Neuronal stem cell (in vitro differentiated cells): Measurements from ENCODE around the gene RTBDN.

Experiments used
- DNase-seq: peaks from one replicate; pipeline ENCODE4 v3.0.0-alpha.2; 2013; ENCODE audit warnings: low spot score
- H2AFZ ChIP-seq: one replicate; pipeline ENCODE4 v1.6.1; 2013; ENCODE audit warnings: mild to moderate bottlenecking, low read length, inconsistent platforms
- H2AK5ac ChIP-seq: 2 replicates; pipeline ENCODE4 v1.6.1; 2013; ENCODE audit warnings: low read depth, mild to moderate bottlenecking, inconsistent platforms, low read length, moderate library complexity, mixed read lengths
- H2BK120ac ChIP-seq: 2 replicates; pipeline ENCODE4 v1.6.1; 2013; ENCODE audit warnings: low read depth, mild to moderate bottlenecking, inconsistent platforms, low read length, moderate library complexity, mixed read lengths
- H2BK12ac ChIP-seq: one replicate; pipeline ENCODE4 v1.6.1; 2013; ENCODE audit warnings: low read length, inconsistent platforms
- H2BK15ac ChIP-seq: 2 replicates; pipeline ENCODE4 v1.6.1; 2013; ENCODE audit warnings: mild to moderate bottlenecking, low read length, inconsistent platforms, mixed read lengths
- H2BK5ac ChIP-seq: one replicate; pipeline ENCODE4 v1.6.1; 2013; ENCODE audit warnings: inconsistent platforms, mild to moderate bottlenecking, low read length, moderate library complexity
- H3K14ac ChIP-seq: one replicate; pipeline ENCODE4 v1.6.1; 2013; ENCODE audit warnings: low read length, inconsistent platforms
- H3K18ac ChIP-seq: 2 replicates; pipeline ENCODE4 v1.6.1; 2013; ENCODE audit warnings: low read length, inconsistent platforms
- H3K23ac ChIP-seq: 2 replicates; pipeline ENCODE4 v1.6.1; 2013; ENCODE audit warnings: low read depth, mild to moderate bottlenecking, mixed read lengths, low read length, inconsistent platforms; ENCODE audit not compliant: poor library complexity
- H3K27ac ChIP-seq: replicated peaks from 3 replicates; pipeline ENCODE4 v1.5.1; 2013; ENCODE audit warnings: low read length, inconsistent platforms
- H3K27me3 ChIP-seq, 3 experiments: 2 replicates each; pipeline ENCODE4 v1.6.1; 2013; ENCODE audit warnings: low read length in 3 of 3, mild to moderate bottlenecking in 2 of 3, inconsistent platforms in 1 of 3, low read depth in 1 of 3, mixed read lengths in 1 of 3, moderate library complexity in 1 of 3; ENCODE audit not compliant: control insufficient read depth in 3 of 3, insufficient read depth in 3 of 3
- H3K36me3 ChIP-seq, 2 donors: replicated peaks in 1 of 2; 2 replicates each; pipeline ENCODE4 v1.6.1; 2013; ENCODE audit warnings: low read length in 2 of 2; ENCODE audit not compliant: control insufficient read depth in 2 of 2, insufficient read depth in 2 of 2
- H3K4ac ChIP-seq: 2 replicates; pipeline ENCODE4 v1.6.1; 2013; ENCODE audit warnings: inconsistent platforms, mild to moderate bottlenecking, low read length, moderate library complexity
- H3K4me1 ChIP-seq, 2 donors: 1 replicate in 1 of 2; 2 replicates in 1 of 2; pipeline ENCODE4 v1.6.1; 2013; ENCODE audit warnings: low read length in 2 of 2, low read depth in 1 of 2; ENCODE audit not compliant: control insufficient read depth in 2 of 2, insufficient read depth in 1 of 2
- H3K4me2 ChIP-seq: one replicate; pipeline ENCODE4 v1.6.1; 2013; ENCODE audit warnings: mild to moderate bottlenecking, low read length, inconsistent platforms; ENCODE audit not compliant: insufficient read depth, poor library complexity, severe bottlenecking
- H3K4me3 ChIP-seq, 2 donors: 2 replicates each; pipeline ENCODE4 v1.5.1; 2013; ENCODE audit warnings: low read length in 2 of 2, mild to moderate bottlenecking in 2 of 2, inconsistent platforms in 1 of 2, moderate library complexity in 1 of 2
- H3K79me1 ChIP-seq: one replicate; pipeline ENCODE4 v1.6.1; 2013; ENCODE audit warnings: low read depth, mild to moderate bottlenecking, inconsistent platforms, low read length, moderate library complexity
- H3K9ac ChIP-seq: one replicate; pipeline ENCODE4 v1.6.1; 2013; ENCODE audit warnings: mild to moderate bottlenecking, low read depth, low read length, inconsistent platforms; ENCODE audit not compliant: poor library complexity
- H3K9me3 ChIP-seq, 2 donors: replicated peaks in 1 of 2; 2 replicates each; pipeline versions ENCODE3 to v1.6.1; 2013; ENCODE audit warnings: low read length in 2 of 2, mild to moderate bottlenecking in 2 of 2, inconsistent platforms in 1 of 2, low read depth in 1 of 2, mixed read lengths in 1 of 2, moderate library complexity in 1 of 2; ENCODE audit not compliant: control insufficient read depth in 2 of 2, insufficient read depth in 1 of 2
- H4K8ac ChIP-seq: one replicate; pipeline ENCODE4 v1.6.1; 2013; ENCODE audit warnings: low read depth, mild to moderate bottlenecking, inconsistent platforms, low read length, moderate library complexity
- H4K91ac ChIP-seq: one replicate; pipeline ENCODE4 v1.6.1; 2013; ENCODE audit warnings: low read length, low read depth, mild to moderate bottlenecking, inconsistent platforms; ENCODE audit not compliant: poor library complexity
- WGBS, 2 donors: extraction: QIAGEN DNeasy Blood & Tissue Kit; methylation state at CpG; one replicate each; pipeline ENCODE4 v1.1.7; 2013; ENCODE audit warnings: missing lambda C conversion rate in 2 of 2, mixed read lengths in 1 of 2; ENCODE audit not compliant: insufficient read length in 2 of 2, insufficient replicate concordance in 1 of 2; ENCODE audit errors: extremely low coverage in 2 of 2; 5-methylcytosine and 5-hydroxymethylcytosine counted together

RTBDN gene

DNA sequence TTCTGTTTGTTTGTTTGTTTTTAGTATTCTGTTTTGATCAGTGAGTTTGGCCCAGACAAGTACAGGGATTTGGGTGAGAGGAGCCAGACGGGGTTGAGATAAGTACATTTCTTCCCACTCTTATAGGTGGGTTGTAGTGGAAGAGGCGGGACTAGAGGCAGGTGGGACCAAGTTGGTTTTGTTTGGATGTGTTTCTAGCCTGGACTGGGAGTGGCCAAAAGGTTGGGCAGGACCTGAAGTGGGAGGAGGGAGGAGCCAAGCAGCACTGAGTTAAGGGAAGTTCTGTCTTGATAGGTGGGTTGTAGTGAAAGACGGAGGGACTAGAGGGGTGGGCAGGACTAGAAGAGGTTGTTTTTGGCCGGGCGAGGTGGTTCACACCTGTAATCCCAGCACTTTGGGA lies 37.9 kb upstream of the RTBDN start:
- Histone ChIP-seq H3K4me3 (no peak overlapping the region), H3K4me1 (peaks cover 0 to under 1% of the 10 kb centered on the region in 2 donors), H3K14ac (no peak overlapping the region), H3K4ac (no peak overlapping the region), H3K23ac (no peak overlapping the region), H3K18ac (no peak overlapping the region), H2BK120ac (no peak overlapping the region), H3K27me3 (no peaks in the 10 kb centered on the region), H4K8ac (no peak overlapping the region), H3K36me3 (peaks cover 25 to 34% of the 10 kb centered on the region in 2 donors), H2BK15ac (no peak overlapping the region), H3K79me1 (peaks cover 2% of the 10 kb centered on the region), H3K9ac (no peak overlapping the region), H2AFZ (no peak overlapping the region), H2BK12ac (no peak overlapping the region), H2AK5ac (no peak overlapping the region), H2BK5ac (no peak overlapping the region), H4K91ac (no peak overlapping the region), H3K27ac (no peak overlapping the region), H3K9me3 (peaks cover 5 to 9% of the 10 kb centered on the region in 2 donors), H3K4me2 (no peak overlapping the region)
- no CpG with 5 or more reads among the region's 5 CpGs for whole genome bisulfite sequencing, 2 donors
- no peak for DNase-seq

GRCh38 chr19:12871681-12872080 lies 37.3 kb upstream of the RTBDN start:
- no peak overlapping the region for H3K18ac ChIP-seq
- no peak overlapping the region for H3K4me3 ChIP-seq
- no peak overlapping the region for H4K8ac ChIP-seq
- peaks cover 5 to 9% of the 10 kb centered on the region in 2 donors for H3K9me3 ChIP-seq
- no peak overlapping the region for H2BK15ac ChIP-seq
- H3K9ac ChIP-seq, result no peak overlapping the region
- H3K79me1 ChIP-seq, result peaks cover 2% of the 10 kb centered on the region
- H2AK5ac ChIP-seq, result no peak overlapping the region
- no peak overlapping the region for H3K14ac ChIP-seq
- no peak overlapping the region for H2BK5ac ChIP-seq
- no peak for DNase-seq
- no peak overlapping the region for H3K4me2 ChIP-seq
- H4K91ac ChIP-seq, result no peak overlapping the region
- H3K23ac ChIP-seq, result no peak overlapping the region
- no peak overlapping the region for H2AFZ ChIP-seq
- WGBS, 2 donors, result no CpG with 5 or more reads among the region's 3 CpGs
- H3K27ac ChIP-seq, result no peak overlapping the region
- no peak overlapping the region for H3K4ac ChIP-seq
- H2BK12ac ChIP-seq, result no peak overlapping the region
- H2BK120ac ChIP-seq, result no peak overlapping the region
- peaks cover 0 to 4% of the 10 kb centered on the region in 2 donors for H3K4me1 ChIP-seq
- H3K36me3 ChIP-seq, result peaks cover 25 to 34% of the 10 kb centered on the region in 2 donors
- no peaks in the 10 kb centered on the region for H3K27me3 ChIP-seq

DNA sequence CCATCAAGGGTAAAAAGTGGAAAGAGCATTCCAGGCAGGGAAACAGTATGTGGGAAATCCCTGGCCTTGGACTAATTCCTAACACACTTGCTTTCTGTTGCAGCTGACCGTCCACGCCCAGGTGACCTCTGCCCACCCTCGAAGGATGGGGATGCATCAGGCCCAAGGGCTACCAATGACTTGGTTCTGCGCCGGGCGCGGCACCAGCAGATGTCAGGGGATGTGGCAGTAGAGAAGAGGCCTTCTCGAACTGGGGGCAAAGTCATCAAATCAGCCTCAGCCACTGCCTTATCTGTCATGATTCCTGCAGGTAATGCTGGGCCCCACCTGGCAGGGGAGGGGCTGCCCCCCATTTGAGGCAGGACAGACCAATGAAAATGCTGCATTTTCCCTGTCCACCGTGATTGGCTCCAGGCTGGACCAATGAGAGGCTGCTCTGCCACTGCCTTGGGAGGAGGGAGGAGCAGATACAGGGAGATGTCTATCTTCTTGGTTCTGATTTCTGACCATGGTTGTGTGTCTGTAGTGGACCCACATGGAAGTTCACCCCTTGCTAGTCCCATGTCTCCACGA lies 34.2 kb upstream of the RTBDN start:
- Histone ChIP-seq H3K36me3 (peaks cover 20% of the 10 kb centered on the region in 2 donors), H4K8ac (no peak overlapping the region), H2BK120ac (no peak overlapping the region), H2AFZ (no peak overlapping the region), H3K9me3 (peaks cover 5 to 7% of the 10 kb centered on the region in 2 donors), H3K4ac (no peak overlapping the region), H4K91ac (no peak overlapping the region), H3K23ac (peak overlapping the region; percentile 34), H3K27me3 (no peaks in the 10 kb centered on the region), H3K79me1 (peaks cover 4% of the 10 kb centered on the region), H3K4me2 (no peak overlapping the region), H2BK12ac (no peak overlapping the region), H3K4me1 (peaks cover 0 to 6% of the 10 kb centered on the region in 2 donors), H3K14ac (no peak overlapping the region), H2AK5ac (no peak overlapping the region), H2BK5ac (no peak overlapping the region), H3K4me3 (peak overlapping the region in 1 of 2 donors; percentile 5), H2BK15ac (no peak overlapping the region), H3K18ac (no peak overlapping the region), H3K9ac (no peak overlapping the region), H3K27ac (no peak overlapping the region)
- no peak for DNase-seq
- no CpG with 5 or more reads among the region's 10 CpGs for WGBS, 2 donors

- Histone ChIP-seq H2BK12ac (no peak overlapping the region), H3K4ac (no peak overlapping the region), H2BK15ac (peak overlapping the region; percentile 2), H3K36me3 (peaks cover 12 to 15% of the 10 kb centered on the region in 2 donors), H3K4me1 (peaks cover 0 to 6% of the 10 kb centered on the region in 2 donors), H2BK5ac (peak overlapping the region; percentile 62), H3K4me2 (peak overlapping the region; percentile 93), H3K4me3 (peak overlapping the region; percentile 34 to 75), H3K27ac (peak overlapping the region; percentile 32), H2AFZ (peak overlapping the region; percentile 74), H2BK120ac (no peak overlapping the region), H3K9me3 (peaks cover 0 to 2% of the 10 kb centered on the region in 2 donors), H3K18ac (peak overlapping the region; percentile 96), H3K27me3 (no peaks in the 10 kb centered on the region), H2AK5ac (no peak overlapping the region), H3K14ac (no peak overlapping the region), H3K79me1 (peaks cover 4% of the 10 kb centered on the region), H4K91ac (no peak overlapping the region), H4K8ac (no peak overlapping the region), H3K23ac (peak overlapping the region; percentile 91), H3K9ac (peak overlapping the region; percentile 91)
- DNase-seq, result peak; percentile 90
- no CpG with 5 or more reads among the region's 51 CpGs for WGBS, 2 donors
Observed at GRCh38 chr19:12867120-12868099, 33.0 kb upstream of the RTBDN start.
